Measurements from ENCODE around the gene ENO4. TPM values are rescaled to one million over a fixed set of nuclear protein-coding genes. Genes with fewer than 3 reads are reported as not detected.

The ENO4 gene
- total RNA-seq, 4 donors from 2014 or later = 0.20 to 0.67 (median 0.58) TPM; not detected in 1

DNA sequence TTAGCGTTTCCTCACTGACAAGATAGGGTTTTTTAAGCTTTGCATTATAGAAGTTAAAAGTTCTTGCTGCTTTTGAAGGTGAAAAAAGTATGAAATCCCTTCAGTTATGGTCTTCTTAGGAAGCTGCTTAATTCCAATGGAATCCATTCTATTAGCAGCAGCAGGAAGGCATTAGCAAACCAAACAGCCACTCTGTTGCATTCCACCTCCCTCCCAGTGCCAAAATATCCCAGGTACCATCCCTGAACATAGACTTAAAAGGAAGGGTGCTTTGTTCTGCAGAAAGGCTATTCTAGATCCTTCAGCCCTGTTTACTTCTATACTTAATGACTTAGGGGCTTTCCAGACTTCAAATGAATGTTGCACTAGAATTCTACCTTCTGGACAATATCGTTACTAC lies 23.8 kb downstream of the ENO4 start:
- TF ChIP-seq EP300 (IDR thresholded peaks at IDR 0.05) (no peak), POLR2A (IDR thresholded peaks at IDR 0.05) (no peak), POLR2AphosphoS5 (IDR thresholded peaks at IDR 0.05) (no peak)
- TF ChIP-seq, protein P1, sequence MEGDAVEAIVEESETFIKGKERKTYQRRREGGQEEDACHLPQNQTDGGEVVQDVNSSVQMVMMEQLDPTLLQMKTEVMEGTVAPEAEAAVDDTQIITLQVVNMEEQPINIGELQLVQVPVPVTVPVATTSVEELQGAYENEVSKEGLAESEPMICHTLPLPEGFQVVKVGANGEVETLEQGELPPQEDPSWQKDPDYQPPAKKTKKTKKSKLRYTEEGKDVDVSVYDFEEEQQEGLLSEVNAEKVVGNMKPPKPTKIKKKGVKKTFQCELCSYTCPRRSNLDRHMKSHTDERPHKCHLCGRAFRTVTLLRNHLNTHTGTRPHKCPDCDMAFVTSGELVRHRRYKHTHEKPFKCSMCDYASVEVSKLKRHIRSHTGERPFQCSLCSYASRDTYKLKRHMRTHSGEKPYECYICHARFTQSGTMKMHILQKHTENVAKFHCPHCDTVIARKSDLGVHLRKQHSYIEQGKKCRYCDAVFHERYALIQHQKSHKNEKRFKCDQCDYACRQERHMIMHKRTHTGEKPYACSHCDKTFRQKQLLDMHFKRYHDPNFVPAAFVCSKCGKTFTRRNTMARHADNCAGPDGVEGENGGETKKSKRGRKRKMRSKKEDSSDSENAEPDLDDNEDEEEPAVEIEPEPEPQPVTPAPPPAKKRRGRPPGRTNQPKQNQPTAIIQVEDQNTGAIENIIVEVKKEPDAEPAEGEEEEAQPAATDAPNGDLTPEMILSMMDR (IDR thresholded peaks at IDR 0.05) = no peak
- Histone ChIP-seq H3K36me3 (no peaks in the 10 kb centered on the region), H3K27me3 (peaks cover 8% of the 10 kb centered on the region), H3K4me1 (no peaks in the 10 kb centered on the region), H3K9me3 (no peaks in the 10 kb centered on the region), H3K4me3 (no peak overlapping the region), H3K27ac (no peak overlapping the region)
- ATAC-seq = no peak
- 28 to 60% methylated on average over 1 of the region's 2 CpGs for WGBS, 2 donors (ENCODE audit: low coverage in 1 of 2)

DNA sequence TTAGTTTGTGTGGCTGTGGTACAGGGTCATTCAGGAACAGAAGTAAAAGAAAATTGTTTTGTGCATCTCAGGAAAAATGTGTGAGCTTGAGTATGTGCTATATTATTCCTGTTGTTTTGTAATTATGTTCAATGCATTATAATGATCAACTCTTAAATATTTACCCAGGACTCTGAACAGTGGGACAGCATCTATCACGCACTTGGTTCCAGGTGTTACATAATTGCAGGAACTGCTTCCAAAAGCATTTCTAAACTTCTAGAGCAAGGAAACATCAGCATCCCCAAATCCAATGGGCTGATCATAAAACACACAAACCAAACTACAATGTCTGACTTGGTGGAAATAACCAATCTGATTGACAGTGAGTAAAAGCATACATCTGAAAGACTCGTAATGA lies 26.6 kb downstream of the ENO4 start:
- Histone ChIP-seq H3K27ac (no peak overlapping the region), H3K36me3 (no peaks in the 10 kb centered on the region), H3K9me3 (no peaks in the 10 kb centered on the region), H3K27me3 (no peaks in the 10 kb centered on the region), H3K4me1 (no peaks in the 10 kb centered on the region), H3K4me3 (no peak overlapping the region)
- ATAC-seq = no peak
- TF ChIP-seq POLR2A (IDR thresholded peaks at IDR 0.05) (no peak), EP300 (IDR thresholded peaks at IDR 0.05) (no peak), POLR2AphosphoS5 (IDR thresholded peaks at IDR 0.05) (no peak)
- TF ChIP-seq, protein P1 (IDR thresholded peaks at IDR 0.05) = no peak
- 78 to 85% methylated on average over 2 of the region's 2 CpGs for WGBS, 2 donors (ENCODE audit: low coverage in 1 of 2)

DNA sequence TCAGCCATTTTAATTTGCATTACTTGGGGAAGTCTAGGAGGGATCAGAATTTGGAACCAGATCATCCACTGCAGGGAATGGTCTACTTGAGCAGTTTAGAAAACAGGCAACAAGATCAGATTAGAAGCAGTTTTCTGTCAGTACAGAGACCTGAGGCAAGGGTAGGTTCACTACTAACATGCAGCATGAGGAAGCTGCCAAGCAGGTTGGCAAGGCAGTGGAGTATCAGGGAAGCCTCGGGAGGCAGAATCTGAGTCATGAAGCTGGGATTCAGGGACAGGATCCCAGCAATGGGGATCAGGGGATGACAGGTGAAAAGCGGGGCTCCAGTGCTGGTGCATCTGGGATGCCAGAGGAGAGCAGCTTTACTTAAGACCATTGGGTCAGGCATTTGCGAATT lies 28.1 kb downstream of the ENO4 start:
- ATAC-seq = no peak
- Histone ChIP-seq H3K4me1 (no peaks in the 10 kb centered on the region), H3K36me3 (no peaks in the 10 kb centered on the region), H3K27ac (no peak overlapping the region), H3K9me3 (no peaks in the 10 kb centered on the region), H3K27me3 (no peaks in the 10 kb centered on the region), H3K4me3 (no peak overlapping the region)
- WGBS, 2 donors (ENCODE audit: low coverage in 1 of 2) = 86 to 100% methylated on average over 1 to 3 of the region's 3 CpGs
- no peak for TF ChIP-seq POLR2A (IDR thresholded peaks at IDR 0.05)
- no peak for TF ChIP-seq POLR2AphosphoS5 (IDR thresholded peaks at IDR 0.05)
- no peak for TF ChIP-seq EP300 (IDR thresholded peaks at IDR 0.05)
- TF ChIP-seq, protein P1 (IDR thresholded peaks at IDR 0.05) = no peak

DNA sequence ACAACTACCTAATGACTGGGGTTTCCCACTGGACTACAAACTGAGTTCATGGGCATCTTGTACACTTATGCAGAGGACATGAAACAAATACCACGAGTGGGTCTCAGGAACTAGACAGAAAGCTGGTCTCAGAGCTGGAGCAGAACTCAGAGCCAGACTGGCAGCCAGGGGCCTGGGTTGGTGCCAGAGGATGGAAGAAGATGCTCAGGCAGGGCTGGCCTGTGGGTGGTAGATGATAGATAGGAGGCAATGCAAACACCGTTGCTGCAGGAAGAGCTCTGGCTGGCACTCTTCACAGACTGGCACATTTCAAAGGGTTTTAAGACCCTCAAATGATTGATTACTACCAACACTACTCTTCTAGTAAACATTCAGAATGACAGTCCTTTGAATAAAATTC lies 28.8 kb downstream of the ENO4 start:
- WGBS, 2 donors (ENCODE audit: low coverage in 1 of 2) = 50 to 100% methylated on average over 1 of the region's 2 CpGs
- H3K9me3 ChIP-seq = no peaks in the 10 kb centered on the region
- no peak overlapping the region for H3K4me3 ChIP-seq
- no peaks in the 10 kb centered on the region for H3K36me3 ChIP-seq
- no peak overlapping the region for H3K27ac ChIP-seq
- no peak for TF ChIP-seq POLR2AphosphoS5 (IDR thresholded peaks at IDR 0.05)
- TF ChIP-seq, protein P1 (IDR thresholded peaks at IDR 0.05) = no peak
- TF ChIP-seq EP300 (IDR thresholded peaks at IDR 0.05) = no peak
- no peak for TF ChIP-seq POLR2A (IDR thresholded peaks at IDR 0.05)
- no peaks in the 10 kb centered on the region for H3K4me1 ChIP-seq
- ATAC-seq = no peak
- no peaks in the 10 kb centered on the region for H3K27me3 ChIP-seq

DNA sequence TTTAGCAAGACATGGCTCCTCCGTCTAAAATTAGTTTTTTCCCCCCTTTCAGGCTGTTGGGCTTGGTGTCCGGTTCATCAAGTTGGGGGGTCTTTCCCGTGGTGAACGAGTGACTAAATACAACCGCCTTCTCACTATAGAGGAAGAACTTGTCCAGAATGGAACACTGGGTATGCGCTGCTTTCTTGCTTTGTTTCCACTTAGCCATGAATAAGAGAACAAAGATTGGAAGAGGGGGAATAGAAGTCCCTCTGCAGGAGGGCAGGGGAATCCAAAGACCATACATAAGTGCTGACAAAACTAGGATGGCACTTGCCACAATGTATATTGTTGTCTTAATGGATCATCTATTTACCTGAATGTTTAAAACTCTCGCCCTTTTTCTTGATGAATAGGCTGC lies 30.5 kb downstream of the ENO4 start:
- Histone ChIP-seq H3K4me3 (no peak overlapping the region), H3K9me3 (no peaks in the 10 kb centered on the region), H3K27me3 (no peaks in the 10 kb centered on the region), H3K36me3 (no peaks in the 10 kb centered on the region), H3K27ac (no peak overlapping the region), H3K4me1 (no peaks in the 10 kb centered on the region)
- 59 to 75% methylated on average over 2 to 7 of the region's 7 CpGs for WGBS, 2 donors (ENCODE audit: low coverage in 1 of 2)
- TF ChIP-seq POLR2AphosphoS5 (IDR thresholded peaks at IDR 0.05) = no peak
- TF ChIP-seq POLR2A (IDR thresholded peaks at IDR 0.05) = no peak
- TF ChIP-seq, protein P1 (IDR thresholded peaks at IDR 0.05) = no peak
- TF ChIP-seq EP300 (IDR thresholded peaks at IDR 0.05) = no peak
- no peak for ATAC-seq

All from gastroesophageal sphincter (tissue), 4 donors.